Esophagus squamous epithelium (tissue), 5 donors: ENCODE results near the gene NOXRED1. TPM values are rescaled to one million over a fixed set of nuclear protein-coding genes. Genes with fewer than 3 reads are reported as not detected.
"Not testable (repeated sequence)": the region's sequence is repeated elsewhere in the genome, so short reads cannot be mapped to it uniquely, and the experiment has no call there.

Experiments used
- DNase-seq: peaks from one replicate; lab custom pipeline; 2025; lab: John Stamatoyannopoulos, UW
- H3K27ac ChIP-seq, 4 donors: fragments of 200-600 bp; sonication (generic); one replicate each; pipeline ENCODE4 v1.5.1; 2016 to 2019; ENCODE audit warnings: mild to moderate bottlenecking in 1 of 4
- H3K27me3 ChIP-seq, 4 donors: fragments of 200-600 bp; sonication (generic); 1 replicate in 3 of 4; 2 replicates in 1 of 4; pipeline versions ENCODE4 v1.5.1 to v1.6.0; 2017 to 2021; ENCODE audit warnings: antibody characterized with exemption in 1 of 4
- H3K36me3 ChIP-seq, 3 donors: fragments of 200-600 bp; sonication (generic); one replicate each; pipeline ENCODE4 v1.5.1; 2016 to 2019
- H3K4me1 ChIP-seq, 3 donors: fragments of 200-600 bp; sonication (generic); one replicate each; pipeline ENCODE4 v1.5.1; 2017 to 2019
- H3K4me3 ChIP-seq, 4 donors: fragments of 200-600 bp; sonication (generic); 1 replicate in 3 of 4; 2 replicates in 1 of 4; pipeline ENCODE4 v1.5.1; 2016 to 2019; ENCODE audit warnings: mild to moderate bottlenecking in 2 of 4, moderate library complexity in 1 of 4
- H3K9me3 ChIP-seq, 3 donors: fragments of 200-600 bp; sonication (generic); one replicate each; pipeline ENCODE4 v1.5.1; 2016 to 2019
- CTCF ChIP-seq, 6 experiments: fragments of 450-650 bp in 4 of 6; fragments of 200-600 bp in 2 of 6; sonication (generic) in 2 of 6; IDR thresholded peaks; one replicate each; pipeline ENCODE4 v1.5.1; 2016 to 2019; ENCODE audit warnings: antibody characterized with exemption in 6 of 6, mild to moderate bottlenecking in 4 of 6, moderate library complexity in 4 of 6
- POLR2A ChIP-seq, 4 donors: fragments of 450-650 bp; IDR thresholded peaks; one replicate each; pipeline ENCODE4 v1.6.1; 2017; ENCODE audit warnings: antibody characterized with exemption in 4 of 4, mild to moderate bottlenecking in 4 of 4, moderate library complexity in 3 of 4
- WGBS, 2 donors: methylation state at CpG; one replicate each; pipeline ENCODE4 v1.1.5; 2018; 5-methylcytosine and 5-hydroxymethylcytosine counted together
- intact Hi-C: fragments of 100-400 bp; cut with DNase I; formaldehyde crosslinking; loops from one replicate; pipeline ENCODE4 v1.15.0; 2022
- total RNA-seq, 4 donors: library from RNA; depleted of rRNA; stranded (reverse); fragments of >200 nt; gene quantifications; one replicate each; pipeline ENCODE4 v1.1.0, GENCODE V29; 2016
- donor health status: DM: yes; HTN: yes; CAD: no.

Gene NOXRED1
- total RNA-seq, 4 donors from 2014 or later, result not detected

- H3K27ac ChIP-seq, result no peak overlapping the region
- WGBS, 2 donors, result 89 to 92% methylated on average over 2 to 3 of the region's 3 CpGs
- intact Hi-C loops, result no loop called here
- no peaks in the 10 kb centered on the region for H3K27me3 ChIP-seq
- H3K9me3 ChIP-seq, result no peaks in the 10 kb centered on the region
- H3K4me3 ChIP-seq, result no peak overlapping the region
- TF ChIP-seq CTCF (IDR thresholded peaks at IDR 0.05) (no peak), POLR2A (IDR thresholded peaks at IDR 0.05) (no peak)
- no peak for DNase-seq
- peaks cover 8 to 100% (median 46%) of the 10 kb centered on the region in 3 donors for H3K36me3 ChIP-seq
- H3K4me1 ChIP-seq, result no peaks in the 10 kb centered on the region
Measured at GRCh38 chr14:77426396-77426795, 3.1 kb upstream of the NOXRED1 start.

GRCh38 chr14:77424862-77425261 lies 1.5 kb upstream of the NOXRED1 start:
- no peak for TF ChIP-seq CTCF (IDR thresholded peaks at IDR 0.05)
- no peak for TF ChIP-seq POLR2A (IDR thresholded peaks at IDR 0.05)
- Histone ChIP-seq H3K9me3 (peaks cover 0 to 6% (median 6%) of the 10 kb centered on the region in 3 donors), H3K4me3 (no peak overlapping the region), H3K27ac (no peak overlapping the region), H3K27me3 (no peaks in the 10 kb centered on the region), H3K4me1 (no peaks in the 10 kb centered on the region), H3K36me3 (peaks cover 8 to 96% (median 46%) of the 10 kb centered on the region in 3 donors)
- WGBS, 2 donors, result 85 to 88% methylated on average over 3 of the region's 3 CpGs
- no peak for DNase-seq
- intact Hi-C loops, result no loop called here

- peaks cover 0 to 25% (median 10%) of the 10 kb centered on the region in 3 donors for H3K9me3 ChIP-seq
- no peak overlapping the region for H3K27ac ChIP-seq
- peaks cover 0 to 59% (median 19%) of the 10 kb centered on the region in 3 donors for H3K36me3 ChIP-seq
- no peaks in the 10 kb centered on the region for H3K27me3 ChIP-seq
- no peaks in the 10 kb centered on the region for H3K4me1 ChIP-seq
- intact Hi-C loops, result no loop called here
- H3K4me3 ChIP-seq, result no peak overlapping the region
- TF ChIP-seq POLR2A (IDR thresholded peaks at IDR 0.05) (no peak), CTCF (IDR thresholded peaks at IDR 0.05) (no peak)
- 75 to 91% methylated on average over 2 of the region's 2 CpGs for WGBS, 2 donors
- DNase-seq, result no peak
Measured at GRCh38 chr14:77421201-77421600, 2.1 kb downstream of the NOXRED1 start.

- peaks cover 0 to 16% (median 0%) of the 10 kb centered on the region in 3 donors for H3K36me3 ChIP-seq
- no peak overlapping the region for H3K4me3 ChIP-seq
- TF ChIP-seq POLR2A (IDR thresholded peaks at IDR 0.05) (no peak), CTCF (IDR thresholded peaks at IDR 0.05) (no peak)
- DNase-seq, result no peak
- WGBS, 2 donors, result 62 to 87% methylated on average over 3 to 6 of the region's 8 CpGs
- intact Hi-C loops, result no loop called here
- no peaks in the 10 kb centered on the region for H3K4me1 ChIP-seq
- H3K9me3 ChIP-seq, result peaks cover 0 to 25% (median 10%) of the 10 kb centered on the region in 3 donors
- H3K27ac ChIP-seq, result no peak overlapping the region
- H3K27me3 ChIP-seq, result no peaks in the 10 kb centered on the region
Measured at GRCh38 chr14:77416836-77417235, 6.5 kb downstream of the NOXRED1 start.

- DNase-seq, H3K27ac ChIP-seq, H3K36me3 ChIP-seq, H3K4me1 ChIP-seq, intact Hi-C loops, H3K4me3 ChIP-seq, H3K27me3 ChIP-seq: not testable (repeated sequence)
- 94 to 100% methylated on average over 1 to 2 of the region's 3 CpGs for WGBS, 2 donors
- H3K9me3 ChIP-seq, result peaks cover 0 to 25% (median 10%) of the 10 kb centered on the region in 3 donors
Measured at GRCh38 chr14:77416098-77416497, 7.2 kb downstream of the NOXRED1 start.

GRCh38 chr14:77415403-77416030 lies 7.8 kb downstream of the NOXRED1 start:
- H3K27me3 ChIP-seq, H3K4me3 ChIP-seq, H3K36me3 ChIP-seq, H3K27ac ChIP-seq, DNase-seq, H3K4me1 ChIP-seq, intact Hi-C loops: not testable (repeated sequence)
- H3K9me3 ChIP-seq, result peaks cover 0 to 25% (median 10%) of the 10 kb centered on the region in 3 donors
- 88 to 91% methylated on average over 10 of the region's 10 CpGs for WGBS, 2 donors
